Posterior vena cava (tissue), 2 donors: ENCODE measurements around the gene FAAP20. TPM values are rescaled to one million over a fixed set of nuclear protein-coding genes. Genes with fewer than 3 reads are reported as not detected.

Experiments used
- DNase-seq: peaks from one replicate; pipeline ENCODE4 v3.0.0-alpha.2; 2020; ENCODE audit warnings: low spot score
- intact Hi-C, 2 donors: fragments of 100-400 bp; cut with DNase I; formaldehyde crosslinking; loops; one replicate each; pipeline versions ENCODE4 v1.14.1 to v1.14.2; 2022 to 2023
- total RNA-seq, 2 donors: library from RNA; stranded (reverse); fragmentation: NEBNext Ultra II Directional; extraction: Animal tissue kit (Norgen Biotek cat#: 25700); gene quantifications; one replicate each; pipeline ENCODE4 v1.2.1, GENCODE V29; 2021
- donor health status: DM: yes; HTN: yes; CAD: no.
- donor health status: DM: yes; HTN: yes; CAD: no.

Gene FAAP20
- total RNA-seq, 2 donors from 2014 or later, result 50.7 to 52.9 TPM

DNA sequence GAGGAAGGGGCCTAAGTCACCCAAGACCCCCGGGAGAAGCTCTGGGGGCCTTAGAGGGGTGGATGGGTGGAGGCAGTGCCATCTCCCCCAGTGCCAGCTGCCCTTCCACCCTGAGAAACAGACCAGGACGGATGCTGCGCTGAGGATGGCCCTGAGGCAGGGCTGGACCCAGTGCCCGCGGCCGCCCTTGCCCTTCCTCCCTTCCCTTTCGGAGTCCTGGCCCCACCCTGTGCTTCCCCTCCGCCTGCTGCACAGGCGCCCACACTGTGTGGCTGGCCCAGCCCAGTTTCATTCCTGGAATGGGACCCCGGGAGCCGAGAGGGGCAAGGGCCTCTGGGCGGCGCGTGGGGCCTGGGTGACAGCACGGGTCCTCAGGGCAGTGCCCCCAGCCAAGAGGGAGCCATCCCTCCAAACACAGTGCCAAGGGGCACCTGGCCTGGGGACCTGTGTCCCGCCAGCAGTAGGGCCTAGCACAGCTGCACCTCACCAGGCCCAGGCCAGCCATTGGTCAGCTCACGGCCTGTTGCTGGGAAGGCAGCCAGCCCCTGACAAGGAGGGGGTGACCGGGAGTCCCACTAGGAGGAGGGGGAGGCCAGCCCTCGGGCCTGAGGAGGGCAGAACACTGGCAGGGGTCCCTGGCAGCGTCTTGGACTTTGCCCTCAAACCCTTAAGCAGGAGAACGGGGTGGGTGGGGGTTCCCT lies 20.1 kb upstream of the FAAP20 start:
- intact Hi-C loops, result no loop called here
- peak; percentile 87 for DNase-seq

DNA sequence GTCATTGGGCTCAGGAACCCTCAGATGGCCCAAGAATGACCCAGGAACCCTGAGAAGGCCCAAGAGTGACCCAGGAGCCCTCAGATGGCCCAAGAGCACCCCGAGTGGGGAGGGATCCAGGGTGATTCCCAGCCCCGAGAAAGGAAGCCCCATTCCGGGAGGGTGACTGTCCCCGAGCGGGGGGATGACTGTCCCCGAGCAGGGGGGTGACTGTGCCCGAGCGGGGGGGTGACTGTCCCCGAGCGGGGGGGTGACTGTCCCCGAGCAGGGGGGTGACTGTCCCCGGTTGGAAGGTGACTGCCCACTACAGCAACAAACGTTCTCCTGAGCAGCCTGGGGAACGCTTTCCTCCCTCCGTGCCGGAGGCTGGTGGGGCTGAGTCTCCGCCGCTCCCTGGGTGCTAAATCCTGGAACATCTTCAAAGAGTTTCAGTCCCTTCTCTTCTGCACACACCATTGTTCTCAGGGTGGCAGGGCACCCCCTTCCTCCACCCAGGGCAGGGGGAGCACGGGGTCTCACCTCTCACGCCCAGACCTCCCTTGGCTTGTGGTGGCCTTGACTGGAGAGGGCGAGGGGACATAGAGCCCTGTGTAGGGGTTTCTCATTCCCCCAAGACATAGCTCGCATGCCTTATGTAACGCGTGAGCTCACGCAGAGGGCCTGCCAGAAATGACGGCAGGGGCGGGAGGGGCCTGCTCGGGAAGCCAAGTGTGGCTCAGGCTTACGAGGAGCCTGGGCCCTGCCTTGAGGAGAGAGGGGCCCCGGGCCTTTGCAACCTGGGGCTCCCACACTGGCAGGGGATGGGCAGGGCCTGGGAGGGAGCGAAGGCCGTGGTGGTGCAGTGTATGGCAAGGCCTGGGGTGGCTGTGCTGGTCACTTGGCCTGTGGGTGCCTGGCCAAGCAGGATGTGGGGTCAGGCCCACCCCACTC lies 19.3 kb upstream of the FAAP20 start:
- intact Hi-C loops, result no loop called here
- peak; percentile 96 for DNase-seq

DNA sequence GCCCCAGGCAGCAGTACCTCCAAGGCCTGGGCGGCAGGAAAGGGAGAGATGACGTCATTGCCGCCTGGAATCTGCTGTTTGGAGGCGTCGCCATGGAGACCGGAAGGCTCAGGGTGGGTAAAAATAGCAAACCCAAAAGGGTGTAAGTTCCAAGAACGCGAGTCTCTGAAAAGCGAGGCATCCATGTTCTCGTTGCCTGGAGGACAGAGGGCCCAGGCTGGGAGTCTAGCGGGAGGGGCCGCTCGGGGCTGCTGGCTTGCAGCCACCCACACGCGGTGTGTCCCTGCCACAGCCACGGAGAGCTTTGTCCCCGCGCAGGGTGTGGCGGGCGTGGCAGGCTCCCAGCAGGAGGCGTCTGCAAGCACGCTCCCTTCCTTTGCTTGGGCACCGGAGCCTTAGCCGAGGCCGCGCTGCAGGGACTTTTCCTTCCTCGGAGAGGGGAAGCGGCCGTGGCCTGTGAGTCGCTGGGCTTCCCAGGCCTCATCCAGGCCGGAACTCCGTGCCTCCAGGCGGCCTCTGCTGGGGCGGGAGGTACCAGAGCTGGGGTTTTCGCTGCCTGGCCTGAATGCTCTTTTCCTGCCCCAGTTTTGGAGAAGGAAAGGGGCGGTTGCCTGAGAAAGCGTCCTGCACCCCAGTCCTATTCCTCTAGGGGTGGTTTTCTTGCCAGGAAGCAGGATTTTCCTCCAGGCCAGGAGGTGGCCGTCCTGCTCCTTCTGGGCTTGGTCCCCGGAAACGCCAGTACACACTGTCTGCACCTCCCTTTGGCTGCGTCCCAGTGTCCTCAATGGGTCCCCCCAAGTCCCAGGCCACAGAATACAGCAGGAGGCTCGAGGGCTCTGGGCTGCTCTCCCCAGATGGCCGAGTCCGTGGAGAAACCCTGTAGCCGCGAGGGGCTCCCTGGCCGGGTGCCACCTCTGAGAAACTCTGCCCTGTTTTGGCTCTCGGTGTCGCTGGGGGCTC lies 18.2 kb upstream of the FAAP20 start:
- DNase-seq, result peak; percentile 97
- intact Hi-C loops, result no loop called here

DNA sequence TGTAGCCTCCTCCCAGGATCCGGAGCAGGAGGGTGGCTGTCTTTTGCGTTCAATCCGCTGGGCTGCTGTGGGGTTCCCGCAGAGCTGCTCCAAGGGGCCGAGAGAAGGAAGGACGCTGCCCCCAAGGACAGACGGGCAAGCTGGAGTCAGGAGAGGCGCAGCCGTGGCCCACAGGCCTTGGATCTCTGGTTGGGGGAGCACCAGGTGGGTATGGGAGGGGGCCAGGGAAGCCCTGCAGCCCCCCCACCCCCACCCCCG lies 17.6 kb upstream of the FAAP20 start:
- intact Hi-C loops, result no loop called here

DNA sequence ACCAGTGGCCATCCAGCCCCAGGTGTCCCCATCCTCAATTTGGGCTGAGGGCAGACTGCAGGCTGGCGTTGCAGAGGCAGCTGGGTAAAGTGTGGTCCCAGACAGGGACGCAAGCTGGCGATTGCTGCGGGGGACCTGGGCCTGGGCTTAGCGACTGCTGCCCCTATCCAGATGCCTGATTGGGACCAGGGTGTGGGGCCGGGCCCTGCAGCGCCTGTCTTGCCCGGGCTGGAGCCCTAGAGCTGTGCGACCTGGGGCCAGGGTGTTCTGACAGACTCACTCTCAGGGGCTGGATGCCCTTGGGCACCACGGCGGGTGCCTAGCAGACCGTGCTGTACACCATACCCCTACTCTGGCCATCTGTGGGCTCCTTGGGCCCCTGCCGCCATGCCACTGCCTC lies 16.2 kb upstream of the FAAP20 start:
- peak; percentile 76 for DNase-seq

More for the DNA sequence above, 17.6 kb upstream of the FAAP20 start:
- DNase-seq, result no peak

DNA sequence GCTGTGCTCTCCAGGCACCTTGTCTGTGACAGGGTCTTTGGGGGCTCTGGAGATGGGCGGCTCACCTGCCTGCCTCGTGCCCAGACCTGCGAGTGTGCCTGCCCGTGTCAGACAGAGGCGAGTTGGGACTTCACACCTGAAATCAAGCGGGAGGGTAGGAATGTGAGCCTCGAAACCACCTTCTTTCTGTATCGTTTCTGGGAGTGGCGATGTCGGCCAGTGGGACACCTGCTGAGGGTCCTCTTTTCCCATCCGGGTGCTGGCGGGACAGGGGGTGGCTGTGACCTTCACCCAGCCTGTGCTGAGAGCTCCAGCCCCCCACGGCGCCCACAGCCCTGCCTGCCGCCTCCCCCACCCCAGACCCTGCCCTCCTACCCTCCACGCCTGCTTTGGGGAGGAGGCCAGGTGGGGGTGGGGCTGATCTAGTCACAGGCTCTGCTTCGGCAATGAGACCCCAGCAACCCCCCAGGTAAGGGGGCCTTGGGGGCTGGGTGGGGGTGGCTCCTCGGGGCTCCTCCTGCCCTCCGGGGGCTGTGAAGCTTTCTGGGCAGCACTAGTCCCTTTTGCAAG lies 15.6 kb upstream of the FAAP20 start:
- DNase-seq, result peak; percentile 75
- intact Hi-C loops, result no loop called here

More for the DNA sequence above, 16.2 kb upstream of the FAAP20 start:
- intact Hi-C loops, result no loop called here

DNA sequence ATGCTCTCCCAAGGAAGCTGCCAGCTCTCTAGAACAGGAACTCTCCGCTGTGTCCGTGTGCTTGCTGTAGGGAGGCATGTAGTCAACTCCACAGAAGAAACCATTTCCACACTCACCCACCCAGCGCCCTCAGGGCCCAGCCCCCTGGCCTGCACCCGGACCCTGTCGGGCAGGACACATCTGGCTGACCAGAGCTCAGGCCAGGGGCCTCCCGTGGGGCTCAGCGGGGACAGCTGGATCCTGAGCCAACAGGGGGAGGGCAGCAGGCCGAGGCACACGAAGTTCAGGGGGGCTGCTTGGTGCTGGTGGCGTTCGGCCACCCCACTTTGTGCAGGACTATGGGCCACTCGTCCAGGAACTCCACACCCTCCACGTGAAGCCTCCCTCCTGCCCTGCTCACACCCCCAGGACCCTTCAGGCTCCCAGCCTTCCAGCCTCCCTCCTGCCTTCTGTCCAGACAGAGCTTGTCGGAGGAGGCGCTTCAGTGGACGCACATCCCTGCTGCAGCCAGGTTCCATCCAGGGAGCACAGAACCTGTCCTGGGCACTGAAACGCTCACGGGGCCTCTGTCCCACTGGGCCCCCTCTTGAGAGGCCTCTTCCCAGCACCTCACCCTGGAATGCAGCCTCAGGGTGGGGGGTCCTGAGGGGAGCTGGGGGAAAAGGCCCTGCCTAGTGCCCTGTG lies 15.0 kb upstream of the FAAP20 start:
- DNase-seq, result peak; percentile 80

DNA sequence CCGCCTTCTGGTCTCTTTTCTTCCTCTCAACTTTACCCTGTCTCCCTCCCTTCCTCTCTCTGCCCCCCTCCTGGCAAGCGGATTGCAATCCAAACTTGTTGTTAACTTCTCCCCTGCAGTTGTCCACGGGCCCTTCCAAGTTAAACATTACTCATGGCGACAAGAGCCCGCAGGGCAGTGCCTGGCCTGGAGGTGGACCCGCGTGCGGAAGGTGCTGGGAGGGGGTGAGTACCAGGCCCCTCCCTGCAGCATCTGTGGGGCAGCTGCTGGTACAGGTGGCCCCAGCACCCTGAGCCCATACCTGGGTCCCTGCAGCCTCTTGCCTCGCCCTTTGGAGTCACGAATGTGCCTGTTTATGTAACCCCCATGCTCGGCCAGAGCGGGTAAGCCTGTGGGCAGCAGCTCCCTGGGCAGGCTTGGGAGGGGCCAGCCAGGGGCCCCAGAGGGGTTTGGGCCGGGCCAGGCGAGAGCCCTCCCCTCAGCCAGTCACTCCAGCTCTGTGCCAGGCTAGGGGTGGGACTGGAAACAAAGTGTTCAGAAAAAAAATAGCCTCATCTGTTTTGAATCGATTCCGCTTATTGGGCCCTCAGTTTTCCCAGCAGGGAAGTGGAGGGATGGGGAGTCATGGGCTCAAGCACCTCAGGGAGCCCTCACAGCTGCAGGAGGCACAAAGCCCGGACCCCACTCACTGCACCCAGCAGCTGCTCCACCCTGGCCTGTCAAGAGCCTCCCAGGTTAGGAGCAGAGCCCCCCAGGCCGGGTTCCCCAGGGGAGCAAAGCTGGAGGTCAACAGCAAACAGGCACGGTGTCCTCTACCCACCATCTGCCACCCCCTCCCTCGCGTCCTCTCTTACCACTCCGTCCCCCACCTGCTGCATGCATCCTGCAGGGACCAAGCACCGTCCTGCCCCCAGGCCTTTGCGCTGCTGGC lies 14.0 kb upstream of the FAAP20 start:
- intact Hi-C loops, result loop anchor here in 1 of 2 donors (5.0 kb wide), 1 partner anchor 109 kb away; no protein-coding TSS in a partner anchor
- DNase-seq, result peak; percentile 94

More for the DNA sequence above, 15.0 kb upstream of the FAAP20 start:
- intact Hi-C loops, result loop anchor here in 1 of 2 donors (5.0 kb wide), 1 partner anchor 108 kb away; no protein-coding TSS in a partner anchor

DNA sequence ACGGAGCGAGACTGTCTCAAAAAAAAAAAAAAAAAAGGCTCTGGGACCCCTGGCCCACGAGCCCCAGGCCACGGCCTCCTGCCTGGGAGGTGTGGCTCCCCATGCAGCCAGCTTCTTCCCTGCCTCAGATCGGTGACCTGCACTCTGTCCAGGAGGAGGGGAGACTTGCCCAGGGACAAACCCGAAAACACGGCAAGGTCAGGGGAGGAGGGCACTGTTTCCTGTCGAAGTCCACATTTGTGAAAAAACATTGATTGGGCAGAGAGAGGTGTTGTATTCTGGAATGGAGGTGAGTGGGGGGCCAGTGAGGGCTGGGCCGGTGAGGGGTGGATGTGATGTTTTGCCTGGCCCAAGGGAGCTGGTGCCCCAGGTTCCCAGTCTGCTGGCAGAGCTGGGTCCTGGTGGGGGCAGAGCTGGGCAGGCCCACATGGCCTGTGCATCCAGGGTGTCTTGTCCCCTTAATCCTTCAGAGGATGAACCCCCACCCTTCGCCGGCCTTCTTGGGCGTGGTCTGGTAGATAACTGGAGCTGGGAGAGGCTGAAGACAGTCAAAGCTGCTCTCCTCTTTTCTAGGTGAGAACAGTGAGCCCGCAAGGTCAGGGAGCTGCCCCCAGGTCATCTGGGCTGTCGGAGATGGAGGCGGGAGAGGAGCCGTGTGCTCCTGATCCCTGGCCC lies 12.4 kb upstream of the FAAP20 start:
- DNase-seq, result peak; percentile 84
- intact Hi-C loops, result loop anchor here (1.0 to 5.0 kb wide), 2 partner anchors 21 to 110 kb away; no protein-coding TSS in a partner anchor

DNA sequence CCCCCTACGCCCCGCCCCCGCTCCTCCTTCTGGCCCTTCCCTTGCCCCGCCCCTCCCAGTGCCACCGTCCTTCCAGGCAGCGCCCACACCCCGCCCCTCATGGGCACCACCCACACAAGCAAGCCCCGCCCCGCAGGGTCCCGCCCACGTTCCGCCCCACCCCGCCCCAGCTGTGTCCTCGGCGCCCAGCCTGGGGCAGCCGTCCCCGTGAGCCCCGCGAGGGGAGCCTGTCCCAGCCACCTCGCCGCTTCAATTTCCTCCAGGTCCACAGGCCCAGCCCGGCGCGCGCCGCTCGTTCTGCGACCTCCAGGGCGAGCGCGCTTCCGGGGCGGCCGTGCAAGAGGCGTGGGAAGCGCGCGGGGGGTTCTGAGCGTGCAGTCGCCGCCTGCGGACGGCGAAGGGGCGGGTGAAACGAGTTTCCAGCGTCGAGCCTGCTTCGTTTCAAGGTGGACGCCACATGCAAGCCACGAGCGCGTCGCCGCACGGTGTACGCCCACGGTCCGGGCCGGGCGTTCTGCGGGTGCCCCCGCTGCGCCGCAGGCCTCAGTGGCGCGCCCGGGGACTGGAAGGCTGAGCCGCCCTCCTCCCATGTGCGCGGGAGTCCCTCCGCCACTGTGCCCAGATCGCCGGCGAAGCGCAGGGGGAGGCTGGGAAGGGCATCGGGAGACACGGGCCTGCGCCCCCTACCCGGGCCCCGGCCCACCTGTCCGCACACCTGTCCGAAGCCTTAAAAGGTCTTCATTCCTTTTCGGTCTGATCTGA lies 10.8 kb upstream of the FAAP20 start:
- intact Hi-C loops, result loop anchor here in 1 of 2 donors (5.0 kb wide), 1 partner anchor 112 kb away; no protein-coding TSS in a partner anchor
- DNase-seq, result peak; percentile 99

DNA sequence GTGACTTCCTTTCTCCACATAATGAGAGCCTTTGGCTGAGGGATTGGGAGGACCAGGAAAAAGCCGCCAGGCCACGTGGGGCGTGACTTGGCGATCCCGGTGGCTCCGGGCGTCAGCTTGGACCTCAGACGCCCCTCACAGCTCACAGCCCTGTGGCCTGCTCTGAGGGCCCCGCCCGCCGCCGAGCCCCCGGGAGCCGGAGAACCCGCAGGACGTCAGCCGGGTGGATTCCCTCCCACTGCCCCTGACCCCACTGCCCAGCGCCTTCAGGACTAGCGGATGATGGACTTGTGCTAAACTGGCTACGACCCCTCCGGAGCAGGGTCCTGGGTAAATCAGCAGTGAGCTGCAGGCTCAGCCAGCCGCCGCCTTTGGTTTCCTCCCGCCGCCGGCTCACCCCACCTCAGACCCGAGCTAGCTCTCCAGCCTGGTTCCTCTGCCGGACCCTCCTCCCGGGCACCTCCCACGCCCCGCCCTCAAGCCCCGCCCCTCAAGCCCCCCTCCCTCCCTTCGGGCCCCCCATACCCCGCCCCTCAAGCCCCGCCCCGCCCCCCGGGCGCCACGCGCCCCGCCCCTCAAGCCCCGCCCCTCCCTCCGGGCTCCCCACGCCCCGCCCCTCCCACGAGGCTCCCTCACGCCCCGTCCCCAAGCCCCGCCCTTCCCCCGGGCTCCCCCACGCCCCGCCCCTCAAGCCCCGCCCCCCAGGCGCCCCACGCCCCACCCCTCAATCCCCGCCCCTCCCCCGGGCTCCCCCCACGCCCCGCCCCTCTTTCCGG lies 10.0 kb upstream of the FAAP20 start:
- intact Hi-C loops, result loop anchor here in 1 of 2 donors (5.0 kb wide), 1 partner anchor 113 kb away; no protein-coding TSS in a partner anchor
- peak; percentile 96 for DNase-seq

DNA sequence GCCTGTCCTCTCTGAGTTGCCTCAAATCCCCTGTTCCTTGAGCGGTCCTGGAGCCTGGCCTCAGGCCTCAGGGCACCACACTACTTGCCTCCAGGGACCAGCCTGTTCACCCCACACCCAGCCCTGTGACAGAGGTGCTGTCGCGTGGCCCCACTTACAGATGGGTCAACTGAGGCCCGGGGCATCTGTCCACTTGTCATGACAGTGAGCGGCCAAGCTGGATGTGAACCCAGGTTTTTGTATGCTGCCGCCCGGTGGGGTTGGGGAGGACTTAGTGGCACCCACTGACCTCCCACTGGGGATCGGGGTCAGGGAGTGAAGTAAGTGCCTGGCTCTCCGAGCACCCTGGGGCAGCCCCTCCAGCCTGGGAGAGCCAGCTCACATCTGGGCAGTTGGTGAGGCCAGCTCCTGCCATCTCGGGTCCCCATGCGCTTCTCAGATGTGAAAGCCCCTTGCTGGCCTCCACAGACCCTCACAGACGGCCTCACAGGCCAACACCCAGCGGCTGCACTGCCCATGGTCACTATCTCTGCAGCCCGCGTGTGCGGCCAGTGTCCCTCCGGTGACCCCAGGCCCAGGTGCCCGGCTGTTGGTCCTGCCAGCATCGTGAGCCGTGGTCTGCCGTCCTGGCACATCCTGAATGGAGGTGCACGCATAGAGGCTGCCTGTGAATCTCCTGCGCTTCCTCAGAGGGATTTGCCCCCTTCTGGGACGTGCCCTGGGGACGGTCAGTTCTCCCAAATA lies 9.3 kb upstream of the FAAP20 start:
- DNase-seq, result no peak
- intact Hi-C loops, result no loop called here

DNA sequence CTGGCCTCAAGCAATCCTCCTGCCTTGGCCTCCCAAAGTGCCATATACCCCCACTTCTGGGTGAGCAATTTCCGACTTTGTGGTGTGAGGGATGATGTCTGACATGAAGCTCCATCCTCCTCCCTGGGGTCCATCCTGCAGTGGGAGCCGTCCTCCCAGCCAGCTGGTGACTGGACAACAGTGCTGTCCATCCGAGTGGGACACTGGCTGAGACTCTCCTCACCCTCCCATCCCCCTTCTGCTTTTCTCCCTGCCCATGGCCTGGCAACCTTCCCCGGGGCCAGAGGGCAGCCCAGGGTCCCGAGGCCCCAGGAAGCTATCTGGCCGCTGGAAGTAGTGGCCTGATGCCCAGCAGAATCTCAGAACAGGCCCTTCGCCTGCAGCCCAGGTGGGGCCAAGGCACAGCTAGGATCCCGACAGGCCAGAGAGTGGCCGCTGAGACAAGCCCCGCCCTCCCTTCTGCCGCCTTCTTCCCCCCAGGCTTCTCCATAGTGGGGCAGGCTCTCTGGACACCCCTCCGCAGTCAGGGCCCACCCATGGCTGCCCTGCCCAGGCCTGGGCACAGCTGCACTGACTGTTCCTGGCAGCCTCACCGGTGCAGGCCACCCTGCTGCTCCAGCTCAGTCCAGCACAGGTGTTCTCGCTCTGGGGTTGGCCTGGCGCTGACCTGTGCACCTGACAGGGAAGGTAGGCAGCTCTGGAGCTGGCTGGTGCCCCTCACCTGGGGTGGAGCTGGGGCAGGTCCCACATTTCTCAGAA lies 8.4 kb upstream of the FAAP20 start:
- intact Hi-C loops, result no loop called here
- DNase-seq, result no peak
